Measurements from ENCODE around the gene AZI2. TPM values are rescaled to one million over a fixed set of nuclear protein-coding genes. Genes with fewer than 3 reads are reported as not detected.
A peak's percentile ranks its signal among the peaks of the same experiment; 100 is the strongest.

Gene AZI2
- total and polyA plus RNA-seq, 10 of the 15 experiments (the other 5 are each of a cell fraction or from before 2014, with no cell fraction given) = 19.9 to 91.7 (median 35.5) TPM

DNA sequence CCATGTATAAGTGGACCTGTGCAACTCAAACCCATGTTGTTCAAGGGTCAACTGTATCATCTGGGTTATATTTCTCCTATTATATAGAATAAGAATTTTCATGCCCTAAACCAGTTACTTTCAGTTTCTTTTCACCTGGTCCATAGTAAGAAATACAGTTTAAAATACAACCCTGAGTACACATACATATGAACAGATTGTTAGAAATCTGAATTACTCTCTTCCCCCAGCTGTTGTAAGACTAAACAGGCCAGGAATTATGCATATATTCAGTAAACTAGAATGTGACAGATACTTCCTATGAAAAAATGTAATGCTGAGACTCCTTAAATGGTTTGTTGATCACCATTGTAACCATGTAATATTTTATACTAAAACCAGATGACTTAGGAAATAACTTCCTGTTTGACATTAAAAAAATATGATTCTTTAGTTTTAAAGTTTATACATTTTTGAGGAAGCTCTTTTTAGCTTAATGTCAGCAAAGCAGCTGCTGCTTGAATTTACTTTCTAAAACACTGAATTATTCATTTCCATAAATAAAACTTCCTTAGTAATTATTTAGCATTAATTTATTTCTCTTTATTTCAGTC, 52.6 kb downstream of the AZI2 start:
- ATAC-seq (peak; percentile 62), FAIRE-seq (no peak), DNase-seq (ENCODE audit: low read depth, low spot score) (no peak)
- no peak overlapping the region for H2AFZ ChIP-seq (ENCODE audit: control insufficient read depth, low read depth, low read length)
- CTCF ChIA-PET = interaction anchor here (1.0 to 2.4 kb wide), 6 partner anchors 8 to 583 kb away, joined by 3 to 9 read pairs (median 4); no protein-coding TSS in a partner anchor
- peaks cover 1% of the 10 kb centered on the region for H3K9me3 ChIP-seq (replicated peaks; ENCODE audit: control insufficient read depth, insufficient read depth, low read length)
- no peak overlapping the region; the same call in 1 of the 2 replicates for H3K27ac ChIP-seq (ENCODE audit: control insufficient read depth, insufficient read depth)
- H3K36me3 ChIP-seq (ENCODE audit: control insufficient read depth in 2 of 2, insufficient read depth in 2 of 2, low read length in 1 of 2) = peaks cover 0 to 1% of the 10 kb centered on the region in 2 experiments; a peak in 2 of 4 replicates
- POLR2A ChIA-PET = interaction anchor here (1.2 kb wide), 1 partner anchor 53 kb away, joined by 4 read pairs; no protein-coding TSS in a partner anchor
- no peak overlapping the region for H3K9ac ChIP-seq (ENCODE audit: control insufficient read depth, insufficient read depth, low read length)
- H3K4me1 ChIP-seq (ENCODE audit: control insufficient read depth, insufficient read depth, low read length) = no peaks in the 10 kb centered on the region
- 0 out of 2 replicates have a peak overlapping the region, but pooled peaks have one; percentile 30 for H3K4me2 ChIP-seq (ENCODE audit: control insufficient read depth, insufficient read depth)
- no peaks in the 10 kb centered on the region for H3K27me3 ChIP-seq (replicated peaks in 1 of 2; ENCODE audit: control insufficient read depth in 2 of 2, insufficient read depth in 2 of 2, low read length in 1 of 2)
- intact Hi-C loops (cut with micrococcal nuclease; ENCODE audit: unreplicated experiment) = no loop called here
- no peak overlapping the region for H3K4me3 ChIP-seq
- RAD21 ChIA-PET (ENCODE audit: unreplicated experiment) = interaction anchor here (0.7 to 2.6 kb wide), 6 partner anchors 8 to 583 kb away, joined by 3 to 11 read pairs (median 3); no protein-coding TSS in a partner anchor
- SMC1A ChIA-PET (ENCODE audit: uncharacterized antibody, unreplicated experiment) = interaction anchor here (0.6 to 2.4 kb wide), 7 partner anchors 7 to 578 kb away, joined by 3 to 9 read pairs (median 4); no protein-coding TSS in a partner anchor
- no peaks in the 10 kb centered on the region for H4K20me1 ChIP-seq (ENCODE audit: control insufficient read depth, insufficient read depth)
- no peaks in the 10 kb centered on the region for H3K79me2 ChIP-seq (ENCODE audit: control insufficient read depth, insufficient read depth, low read length)
- TF ChIP-seq KAT2A (conservative IDR thresholded peaks at IDR 0.05; ENCODE audit: control insufficient read depth, low read depth, low read length) = no peak
- no peak for TF ChIP-seq CBFB (IDR thresholded peaks at IDR 0.05; ENCODE audit: low read depth)
- no peak for TF ChIP-seq MTA3 (IDR thresholded peaks at IDR 0.05; ENCODE audit: borderline replicate concordance, low read length)
- TSS peak; percentile 9 for BruUV-seq (replicated peaks)
- in situ Hi-C loops (cut with MboI) = no loop called here

DNA sequence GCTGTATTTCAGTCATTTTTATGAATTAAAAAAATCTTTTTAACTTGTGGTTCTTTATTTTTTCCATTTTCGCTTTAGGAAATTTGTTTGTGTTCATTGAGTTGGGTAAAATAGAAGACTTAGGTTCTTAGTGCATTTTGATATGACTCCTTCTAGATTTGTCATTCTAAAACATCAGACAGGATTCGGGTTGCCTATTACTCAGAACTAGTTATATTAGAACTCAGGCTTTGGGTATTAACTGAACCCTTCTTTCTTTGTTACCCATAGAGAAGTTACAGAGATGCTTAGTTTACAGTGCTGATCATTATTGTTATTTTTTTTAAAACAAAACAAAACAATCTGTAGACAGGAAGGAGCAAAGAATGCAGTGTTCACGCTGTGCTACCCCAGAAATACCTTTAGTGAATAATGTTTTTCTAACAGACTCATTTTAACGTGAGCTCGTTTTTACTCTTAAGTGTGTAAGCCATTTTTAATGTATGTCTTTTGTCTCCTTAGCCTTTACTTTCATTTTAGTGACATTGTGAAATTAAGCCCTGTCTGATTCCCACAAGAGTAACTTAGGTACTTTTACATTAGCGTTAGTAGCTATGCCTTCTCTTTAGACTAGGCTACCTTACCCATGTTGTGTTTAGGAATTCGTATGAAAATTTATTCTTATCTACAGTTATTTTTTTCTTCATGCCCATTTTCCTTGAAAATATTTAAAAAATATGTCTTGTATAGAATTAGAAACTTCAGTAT, 53.8 kb downstream of the AZI2 start:
- intact Hi-C loops (cut with micrococcal nuclease; ENCODE audit: unreplicated experiment) (no loop called here), in situ Hi-C loops (cut with MboI) (no loop called here)
- Histone ChIP-seq H4K20me1 (ENCODE audit: control insufficient read depth, insufficient read depth) (no peaks in the 10 kb centered on the region), H3K27me3 (replicated peaks in 1 of 2; ENCODE audit: control insufficient read depth in 2 of 2, insufficient read depth in 2 of 2, low read length in 1 of 2) (no peaks in the 10 kb centered on the region), H3K36me3 (ENCODE audit: control insufficient read depth in 2 of 2, insufficient read depth in 2 of 2, low read length in 1 of 2) (peaks cover 0 to 4% of the 10 kb centered on the region in 2 experiments; a peak in 2 of 4 replicates), H3K27ac (ENCODE audit: control insufficient read depth, insufficient read depth) (no peak overlapping the region), H3K79me2 (ENCODE audit: control insufficient read depth, insufficient read depth, low read length) (no peaks in the 10 kb centered on the region), H3K9me3 (replicated peaks; ENCODE audit: control insufficient read depth, insufficient read depth, low read length) (peaks cover 4% of the 10 kb centered on the region), H2AFZ (ENCODE audit: control insufficient read depth, low read depth, low read length) (no peak overlapping the region), H3K4me2 (ENCODE audit: control insufficient read depth, insufficient read depth) (no peak overlapping the region), H3K4me1 (ENCODE audit: control insufficient read depth, insufficient read depth, low read length) (no peaks in the 10 kb centered on the region), H3K4me3 (no peak overlapping the region), H3K9ac (ENCODE audit: control insufficient read depth, insufficient read depth, low read length) (no peak overlapping the region)
- RAD21 ChIA-PET (ENCODE audit: unreplicated experiment) = interaction anchor here (1.1 to 3.4 kb wide), 5 partner anchors 9 to 583 kb away, joined by 3 to 10 read pairs (median 5); no protein-coding TSS in a partner anchor
- CTCF ChIA-PET = interaction anchor here (1.7 kb wide), 4 partner anchors 12 to 583 kb away, joined by 4 to 7 read pairs (median 6); no protein-coding TSS in a partner anchor
- POLR2A ChIA-PET = interaction anchor here (0.5 to 1.2 kb wide), 3 partner anchors 11 to 21 kb away, joined by 3 read pairs; no protein-coding TSS in a partner anchor
- BruUV-seq (replicated peaks) = no TSS peak
- FAIRE-seq = no peak
- SMC1A ChIA-PET (ENCODE audit: uncharacterized antibody, unreplicated experiment) = interaction anchor here (0.7 to 1.7 kb wide), 6 partner anchors 11 to 784 kb away, joined by 3 to 7 read pairs (median 4); no protein-coding TSS in a partner anchor
- no peak for ATAC-seq
- WGBS (ENCODE audit: insufficient coverage, insufficient replicate concordance, low lambda C conversion rate, missing lambda C conversion rate) = 99% methylated on average over 7 of the region's 7 CpGs
- DNase-seq (ENCODE audit: low read depth, low spot score) = no peak
- TF ChIP-seq, protein P1, sequence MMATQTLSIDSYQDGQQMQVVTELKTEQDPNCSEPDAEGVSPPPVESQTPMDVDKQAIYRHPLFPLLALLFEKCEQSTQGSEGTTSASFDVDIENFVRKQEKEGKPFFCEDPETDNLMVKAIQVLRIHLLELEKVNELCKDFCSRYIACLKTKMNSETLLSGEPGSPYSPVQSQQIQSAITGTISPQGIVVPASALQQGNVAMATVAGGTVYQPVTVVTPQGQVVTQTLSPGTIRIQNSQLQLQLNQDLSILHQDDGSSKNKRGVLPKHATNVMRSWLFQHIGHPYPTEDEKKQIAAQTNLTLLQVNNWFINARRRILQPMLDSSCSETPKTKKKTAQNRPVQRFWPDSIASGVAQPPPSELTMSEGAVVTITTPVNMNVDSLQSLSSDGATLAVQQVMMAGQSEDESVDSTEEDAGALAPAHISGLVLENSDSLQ (IDR thresholded peaks at IDR 0.05) = no peak
- TF ChIP-seq, protein P2, sequence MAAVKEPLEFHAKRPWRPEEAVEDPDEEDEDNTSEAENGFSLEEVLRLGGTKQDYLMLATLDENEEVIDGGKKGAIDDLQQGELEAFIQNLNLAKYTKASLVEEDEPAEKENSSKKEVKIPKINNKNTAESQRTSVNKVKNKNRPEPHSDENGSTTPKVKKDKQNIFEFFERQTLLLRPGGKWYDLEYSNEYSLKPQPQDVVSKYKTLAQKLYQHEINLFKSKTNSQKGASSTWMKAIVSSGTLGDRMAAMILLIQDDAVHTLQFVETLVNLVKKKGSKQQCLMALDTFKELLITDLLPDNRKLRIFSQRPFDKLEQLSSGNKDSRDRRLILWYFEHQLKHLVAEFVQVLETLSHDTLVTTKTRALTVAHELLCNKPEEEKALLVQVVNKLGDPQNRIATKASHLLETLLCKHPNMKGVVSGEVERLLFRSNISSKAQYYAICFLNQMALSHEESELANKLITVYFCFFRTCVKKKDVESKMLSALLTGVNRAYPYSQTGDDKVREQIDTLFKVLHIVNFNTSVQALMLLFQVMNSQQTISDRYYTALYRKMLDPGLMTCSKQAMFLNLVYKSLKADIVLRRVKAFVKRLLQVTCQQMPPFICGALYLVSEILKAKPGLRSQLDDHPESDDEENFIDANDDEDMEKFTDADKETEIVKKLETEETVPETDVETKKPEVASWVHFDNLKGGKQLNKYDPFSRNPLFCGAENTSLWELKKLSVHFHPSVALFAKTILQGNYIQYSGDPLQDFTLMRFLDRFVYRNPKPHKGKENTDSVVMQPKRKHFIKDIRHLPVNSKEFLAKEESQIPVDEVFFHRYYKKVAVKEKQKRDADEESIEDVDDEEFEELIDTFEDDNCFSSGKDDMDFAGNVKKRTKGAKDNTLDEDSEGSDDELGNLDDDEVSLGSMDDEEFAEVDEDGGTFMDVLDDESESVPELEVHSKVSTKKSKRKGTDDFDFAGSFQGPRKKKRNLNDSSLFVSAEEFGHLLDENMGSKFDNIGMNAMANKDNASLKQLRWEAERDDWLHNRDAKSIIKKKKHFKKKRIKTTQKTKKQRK (IDR thresholded peaks at IDR 0.05; ENCODE audit: low read depth, low read length) = no peak
- TF ChIP-seq EP300 (IDR thresholded peaks at IDR 0.05; ENCODE audit: borderline replicate concordance in 1 of 2, control insufficient read depth in 1 of 2, low read depth in 2 of 2, low read length in 2 of 2) (no peak), LARP7 (IDR thresholded peaks at IDR 0.05) (no peak), FOS (IDR thresholded peaks at IDR 0.05; ENCODE audit: borderline replicate concordance, extremely low read depth, insufficient read length) (no peak), JUND (IDR thresholded peaks at IDR 0.05; ENCODE audit: low read depth, low read length) (no peak), TCF12 (IDR thresholded peaks at IDR 0.05; ENCODE audit: low read depth, low read length) (no peak)

Data from GM12878 (cell line).